Hepatocyte (in vitro differentiated cells): ENCODE data around the gene LCORL.
"Not testable (repeated sequence)": the region's sequence is repeated elsewhere in the genome, so short reads cannot be mapped to it uniquely, and the experiment has no call there.

Experiments used
- CTCF ChIP-seq: fragments of 200-600 bp; sonication (generic); IDR thresholded peaks from 2 replicates; pipeline ENCODE4 v1.5.1; 2016; ENCODE audit warnings: antibody characterized with exemption, mild to moderate bottlenecking; ENCODE audit not compliant: poor library complexity
- EZH2 ChIP-seq: fragments of 200-600 bp; sonication (generic); IDR thresholded peaks from 2 replicates; pipeline ENCODE4 v1.6.1; 2016; ENCODE audit warnings: antibody characterized with exemption, mild to moderate bottlenecking, borderline replicate concordance
- EZH2phosphoT487 ChIP-seq: fragments of 200-600 bp; sonication (generic); IDR thresholded peaks from one replicate; pipeline ENCODE4 v1.6.1; 2018; ENCODE audit warnings: antibody characterized with exemption, mild to moderate bottlenecking, low read depth, moderate library complexity; ENCODE audit not compliant: unreplicated experiment, severe bottlenecking

DNA sequence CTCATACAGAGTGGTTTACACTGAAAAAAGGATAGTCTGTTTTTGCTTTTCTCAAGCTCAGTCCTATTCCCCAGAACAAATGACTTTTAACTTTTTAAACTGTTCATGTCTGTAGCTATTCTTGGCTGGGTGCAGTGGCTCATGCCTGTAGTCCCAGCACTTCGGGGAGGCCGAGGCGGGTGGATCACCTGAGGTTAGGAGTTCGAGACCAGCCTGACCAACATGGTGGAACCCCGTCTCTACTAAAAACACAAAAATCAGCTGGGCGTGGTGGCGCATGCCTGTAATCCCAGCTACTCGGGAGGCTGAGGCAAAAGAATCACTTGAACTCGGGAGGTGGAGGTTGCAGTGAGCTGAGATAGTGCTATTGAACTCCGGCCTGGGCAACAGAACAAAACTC is 14.8 kb upstream of the LCORL start:
- TF ChIP-seq CTCF, EZH2, EZH2phosphoT487: not testable (repeated sequence)
